Measurements from ENCODE around the gene MCTP2. TPM values are rescaled to one million over a fixed set of nuclear protein-coding genes. Genes with fewer than 3 reads are reported as not detected.

The MCTP2 gene
- total RNA-seq, 2 donors from 2014 or later = 25.4 to 46.3 TPM

GRCh38 chr15:94298364-94298763 lies 67.0 kb downstream of the MCTP2 start:
- 89% methylated on average over 9 of the region's 9 CpGs for WGBS
- Histone ChIP-seq H3K4me1 (replicated peaks) (no peaks in the 10 kb centered on the region), H3K27ac (no peak overlapping the region), H3K4me3 (no peak overlapping the region), H3K9me3 (no peaks in the 10 kb centered on the region), H3K36me3 (no peaks in the 10 kb centered on the region), H3K27me3 (replicated peaks; ENCODE audit: insufficient read depth) (no peaks in the 10 kb centered on the region)
- TF ChIP-seq POLR2A (IDR thresholded peaks at IDR 0.05) (no peak), POLR2AphosphoS5 (IDR thresholded peaks at IDR 0.05) (no peak)
- TF ChIP-seq, protein P1, sequence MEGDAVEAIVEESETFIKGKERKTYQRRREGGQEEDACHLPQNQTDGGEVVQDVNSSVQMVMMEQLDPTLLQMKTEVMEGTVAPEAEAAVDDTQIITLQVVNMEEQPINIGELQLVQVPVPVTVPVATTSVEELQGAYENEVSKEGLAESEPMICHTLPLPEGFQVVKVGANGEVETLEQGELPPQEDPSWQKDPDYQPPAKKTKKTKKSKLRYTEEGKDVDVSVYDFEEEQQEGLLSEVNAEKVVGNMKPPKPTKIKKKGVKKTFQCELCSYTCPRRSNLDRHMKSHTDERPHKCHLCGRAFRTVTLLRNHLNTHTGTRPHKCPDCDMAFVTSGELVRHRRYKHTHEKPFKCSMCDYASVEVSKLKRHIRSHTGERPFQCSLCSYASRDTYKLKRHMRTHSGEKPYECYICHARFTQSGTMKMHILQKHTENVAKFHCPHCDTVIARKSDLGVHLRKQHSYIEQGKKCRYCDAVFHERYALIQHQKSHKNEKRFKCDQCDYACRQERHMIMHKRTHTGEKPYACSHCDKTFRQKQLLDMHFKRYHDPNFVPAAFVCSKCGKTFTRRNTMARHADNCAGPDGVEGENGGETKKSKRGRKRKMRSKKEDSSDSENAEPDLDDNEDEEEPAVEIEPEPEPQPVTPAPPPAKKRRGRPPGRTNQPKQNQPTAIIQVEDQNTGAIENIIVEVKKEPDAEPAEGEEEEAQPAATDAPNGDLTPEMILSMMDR (IDR thresholded peaks at IDR 0.05) = no peak
- no peak for DNase-seq (ENCODE audit: low spot score)
- intact Hi-C loops (cut with DNase I) = no loop called here

- TF ChIP-seq POLR2AphosphoS5 (IDR thresholded peaks at IDR 0.05) (no peak), POLR2A (IDR thresholded peaks at IDR 0.05) (no peak)
- TF ChIP-seq, protein P1 (IDR thresholded peaks at IDR 0.05) = no peak
- Histone ChIP-seq H3K4me3 (no peak overlapping the region), H3K36me3 (no peaks in the 10 kb centered on the region), H3K4me1 (replicated peaks) (no peaks in the 10 kb centered on the region), H3K27me3 (replicated peaks; ENCODE audit: insufficient read depth) (no peaks in the 10 kb centered on the region), H3K27ac (no peak overlapping the region), H3K9me3 (no peaks in the 10 kb centered on the region)
- intact Hi-C loops (cut with DNase I) = no loop called here
- DNase-seq (ENCODE audit: low spot score) = no peak
Observed at GRCh38 chr15:94300612-94301011, 69.3 kb downstream of the MCTP2 start.

DNA sequence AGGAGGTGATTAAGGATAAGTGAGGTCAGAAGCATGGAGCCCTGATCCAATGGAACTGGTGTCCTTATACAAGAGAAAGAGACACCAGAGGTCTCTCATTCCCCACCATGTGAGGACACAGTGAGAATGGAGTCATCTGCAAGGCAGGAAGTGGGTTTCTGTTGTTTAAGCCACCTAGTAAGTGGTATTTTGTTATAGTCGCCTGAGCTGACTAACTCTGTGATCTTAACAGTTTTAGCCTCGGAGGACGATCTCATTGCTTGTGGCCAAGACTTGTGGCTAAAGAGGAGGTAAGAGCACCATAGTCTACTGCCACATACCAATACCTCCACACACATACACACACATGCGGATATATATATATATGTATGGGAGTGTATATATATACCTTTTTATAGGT lies 73.8 kb downstream of the MCTP2 start:
- WGBS = 93% methylated on average over 4 of the region's 4 CpGs
- no peak for TF ChIP-seq POLR2AphosphoS5 (IDR thresholded peaks at IDR 0.05)
- TF ChIP-seq, protein P1 (IDR thresholded peaks at IDR 0.05) = no peak
- no peak for TF ChIP-seq POLR2A (IDR thresholded peaks at IDR 0.05)
- Histone ChIP-seq H3K27me3 (replicated peaks; ENCODE audit: insufficient read depth) (no peaks in the 10 kb centered on the region), H3K4me3 (no peak overlapping the region), H3K4me1 (replicated peaks) (no peaks in the 10 kb centered on the region), H3K9me3 (no peaks in the 10 kb centered on the region), H3K36me3 (no peaks in the 10 kb centered on the region), H3K27ac (no peak overlapping the region)
- no peak for DNase-seq (ENCODE audit: low spot score)
- intact Hi-C loops (cut with DNase I) = no loop called here

- no peak overlapping the region for H3K27ac ChIP-seq
- no peaks in the 10 kb centered on the region for H3K27me3 ChIP-seq (replicated peaks; ENCODE audit: insufficient read depth)
- DNase-seq (ENCODE audit: low spot score) = no peak
- TF ChIP-seq POLR2A (IDR thresholded peaks at IDR 0.05) (no peak), POLR2AphosphoS5 (IDR thresholded peaks at IDR 0.05) (no peak)
- TF ChIP-seq, protein P1 (IDR thresholded peaks at IDR 0.05) = no peak
- 85% methylated on average over 13 of the region's 13 CpGs for WGBS
- no peaks in the 10 kb centered on the region for H3K4me1 ChIP-seq (replicated peaks)
- H3K9me3 ChIP-seq = no peaks in the 10 kb centered on the region
- H3K4me3 ChIP-seq = no peak overlapping the region
- H3K36me3 ChIP-seq = no peaks in the 10 kb centered on the region
- intact Hi-C loops (cut with DNase I) = no loop called here
Observed at GRCh38 chr15:94306700-94307650, 75.6 kb downstream of the MCTP2 start.

DNA sequence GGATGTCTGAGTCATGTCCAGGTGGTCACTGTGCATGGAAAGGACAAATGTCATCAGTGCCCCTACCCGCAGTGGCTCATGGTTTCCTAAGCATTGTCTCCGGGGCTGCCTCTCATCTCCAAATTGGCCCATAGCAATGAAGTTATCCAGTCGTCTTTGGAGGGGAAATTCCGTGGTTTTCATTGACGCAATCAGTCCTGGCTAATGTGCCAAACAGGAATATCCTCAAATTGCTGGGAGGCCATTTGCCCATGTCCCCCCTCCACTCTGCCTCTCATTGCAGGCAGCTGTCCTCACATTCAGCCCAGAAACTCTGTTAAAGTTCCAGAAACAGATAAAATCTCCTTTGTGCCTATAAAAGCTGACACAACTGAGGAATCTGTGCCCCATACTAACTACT lies 81.6 kb downstream of the MCTP2 start:
- 60% methylated on average over 5 of the region's 5 CpGs for WGBS
- H3K27ac ChIP-seq = no peak overlapping the region
- no peaks in the 10 kb centered on the region for H3K4me1 ChIP-seq (replicated peaks)
- no peak for DNase-seq (ENCODE audit: low spot score)
- no peaks in the 10 kb centered on the region for H3K27me3 ChIP-seq (replicated peaks; ENCODE audit: insufficient read depth)
- no peaks in the 10 kb centered on the region for H3K9me3 ChIP-seq
- no peaks in the 10 kb centered on the region for H3K36me3 ChIP-seq
- intact Hi-C loops (cut with DNase I) = no loop called here
- TF ChIP-seq POLR2AphosphoS5 (IDR thresholded peaks at IDR 0.05) = no peak
- no peak overlapping the region for H3K4me3 ChIP-seq
